HepG2 (cell line): ENCODE data around the gene KIAA0232. TPM values are rescaled to one million over a fixed set of nuclear protein-coding genes. Genes with fewer than 3 reads are reported as not detected.

Source experiments
- DPF2 ChIP-seq: sonication (generic); formaldehyde crosslinking; IDR thresholded peaks from 2 replicates; pipeline ENCODE4 v1.4.0; 2020; ENCODE audit warnings: mild to moderate bottlenecking, low read depth, missing genetic modification reagents, borderline replicate concordance
- FLYWCH1 ChIP-seq: sonication (generic); formaldehyde crosslinking; IDR thresholded peaks from 2 replicates; pipeline ENCODE4 v1.8.1; 2023; ENCODE audit warnings: mild to moderate bottlenecking, missing genetic modification reagents
- FOXM1 ChIP-seq: sonication (generic); formaldehyde crosslinking; IDR thresholded peaks from 2 replicates; pipeline ENCODE4 v1.5.0; 2020; ENCODE audit warnings: missing genetic modification reagents
- HNRNPL ChIP-seq: fragments of 200-400 bp; formaldehyde crosslinking; IDR thresholded peaks from 2 replicates; pipeline ENCODE4 v1.6.1; 2017; ENCODE audit warnings: mild to moderate bottlenecking, low read depth, low read length
- HNRNPUL1 ChIP-seq: fragments of 200-400 bp; formaldehyde crosslinking; IDR thresholded peaks from 2 replicates; pipeline ENCODE4 v1.6.1; 2017; ENCODE audit warnings: low read depth, mild to moderate bottlenecking, low read length, moderate library complexity
- KLF11 ChIP-seq: IDR thresholded peaks from 2 replicates; pipeline ENCODE4 v1.6.1; 2016; ENCODE audit warnings: missing compliant biosample characterization
- MAFG ChIP-seq: sonication (generic); formaldehyde crosslinking; IDR thresholded peaks from 2 replicates; pipeline ENCODE4 v1.5.1; 2020; ENCODE audit warnings: mild to moderate bottlenecking, missing genetic modification reagents
- NAIF1 ChIP-seq: sonication (generic); formaldehyde crosslinking; IDR thresholded peaks from 2 replicates; pipeline ENCODE4 v1.5.0; 2020; ENCODE audit warnings: mild to moderate bottlenecking, missing genetic modification reagents, borderline replicate concordance
- RNF2 ChIP-seq: fragments of 450-650 bp; conservative IDR thresholded peaks from 2 replicates; pipeline ENCODE4 v1.6.1; 2016; ENCODE audit warnings: low read depth
- SATB2 ChIP-seq: sonication (generic); formaldehyde crosslinking; IDR thresholded peaks from 2 replicates; pipeline ENCODE4 v1.5.0; 2020; ENCODE audit warnings: missing genetic modification reagents
- SETDB1 ChIP-seq: sonication (generic); formaldehyde crosslinking; IDR thresholded peaks from 2 replicates; pipeline ENCODE4 v1.5.1; 2020; ENCODE audit warnings: missing genetic modification reagents, mild to moderate bottlenecking, borderline replicate concordance
- ZFP36L2 ChIP-seq: sonication (generic); formaldehyde crosslinking; IDR thresholded peaks from 2 replicates; pipeline ENCODE4 v1.4.0; 2020; ENCODE audit warnings: missing genetic modification reagents
- ZHX1 ChIP-seq: sonication (generic); formaldehyde crosslinking; IDR thresholded peaks from 2 replicates; pipeline ENCODE4 v1.8.1; 2022; ENCODE audit warnings: low read depth, mild to moderate bottlenecking, missing genetic modification reagents
- ZNF138 ChIP-seq: sonication (generic); formaldehyde crosslinking; IDR thresholded peaks from 2 replicates; pipeline ENCODE4 v1.5.0; 2020; ENCODE audit warnings: mild to moderate bottlenecking, low read depth, missing genetic modification reagents
- ZNF280D ChIP-seq: sonication (generic); formaldehyde crosslinking; IDR thresholded peaks from 2 replicates; pipeline ENCODE4 v1.5.1; 2020; ENCODE audit warnings: mild to moderate bottlenecking, missing genetic modification reagents
- ZNF282 ChIP-seq: fragments of 450-650 bp; IDR thresholded peaks from 2 replicates; pipeline ENCODE4 v1.6.1; 2018; ENCODE audit not compliant: partially characterized antibody
- ZNF34 ChIP-seq: sonication (generic); formaldehyde crosslinking; IDR thresholded peaks from 2 replicates; pipeline ENCODE4 v1.4.0; 2020; ENCODE audit warnings: mild to moderate bottlenecking, missing genetic modification reagents, borderline replicate concordance
- ZNF432 ChIP-seq: sonication (generic); formaldehyde crosslinking; IDR thresholded peaks from 2 replicates; pipeline ENCODE4 v1.5.0; 2020; ENCODE audit warnings: missing genetic modification reagents, mild to moderate bottlenecking, borderline replicate concordance
- ZNF562 ChIP-seq: sonication (generic); formaldehyde crosslinking; IDR thresholded peaks from 2 replicates; pipeline ENCODE4 v1.8.0; 2022; ENCODE audit warnings: missing genetic modification reagents, borderline replicate concordance
- ZNF629 ChIP-seq: sonication (generic); formaldehyde crosslinking; conservative IDR thresholded peaks from 2 replicates; pipeline ENCODE4 v1.5.0; 2020; ENCODE audit warnings: missing genetic modification reagents
- ZNF782 ChIP-seq: sonication (generic); formaldehyde crosslinking; IDR thresholded peaks from 2 replicates; pipeline ENCODE4 v1.4.0; 2020; ENCODE audit warnings: missing genetic modification reagents, mild to moderate bottlenecking, borderline replicate concordance
- ZNF800 ChIP-seq: sonication (generic); formaldehyde crosslinking; IDR thresholded peaks from 2 replicates; pipeline ENCODE4 v1.4.0; 2020; ENCODE audit warnings: missing genetic modification reagents
- ZNF891 ChIP-seq: sonication (generic); formaldehyde crosslinking; IDR thresholded peaks from 2 replicates; pipeline ENCODE4 v1.5.0; 2020; ENCODE audit warnings: mild to moderate bottlenecking, missing genetic modification reagents
- polyA plus RNA-seq, 8 experiments: library from polyadenylated mRNA; depleted of rRNA in 3 of 8; stranded (reverse) in 7 of 8; unstranded in 1 of 8; fragments of >200 nt; fragmentation: Illumina TruSeq in 4 of 8; extraction: Trizol in 4 of 8; gene quantifications; 2 replicates each; pipeline versions ENCODE4 v1.2.1 to v1.2.3, GENCODE V29; 2011 to 2016; ENCODE audit warnings: low read depth in 4 of 8, missing spikeins in 1 of 8, mixed read lengths in 1 of 8; ENCODE audit not compliant: insufficient read depth in 1 of 8
- total RNA-seq, 5 experiments: library from RNA; depleted of rRNA; stranded (reverse); fragments of >200 nt; fragmentation: Illumina TruSeq; extraction: Trizol; gene quantifications; 2 replicates each; pipeline ENCODE4 v1.2.3, GENCODE V29; 2016; ENCODE audit warnings: low read depth in 1 of 5

The KIAA0232 gene
- total and polyA plus RNA-seq, 2 of the 13 experiments (the other 11 are each of a cell fraction or from before 2014, with no cell fraction given): 7.8 to 17.1 TPM

GRCh38 chr4:6733358-6734164 lies 49.0 kb upstream of the KIAA0232 start (continued):
- TF ChIP-seq ZHX1 (CRISPR knock-in tag): peak; percentile 81; the same call in 1 of the 2 replicates
- TF ChIP-seq ZNF280D: no peak
- TF ChIP-seq HNRNPUL1: no peak
- TF ChIP-seq KLF11: no peak; the same call in 1 of the 2 replicates
- TF ChIP-seq NAIF1 (CRISPR knock-in tag): no peak
- peak; percentile 66; the same call in 1 of the 2 replicates for TF ChIP-seq ZNF800
- TF ChIP-seq ZNF891 (CRISPR knock-in tag): peak; percentile 61; the same call in 1 of the 2 replicates
- TF ChIP-seq HNRNPL: 0 out of 2 replicates have a peak, but pooled peaks have one; percentile 31
- no peak for TF ChIP-seq FLYWCH1 (CRISPR knock-in tag)
- TF ChIP-seq ZNF782 (CRISPR knock-in tag): peak; percentile 65; the same call in 1 of the 2 replicates
- TF ChIP-seq SATB2 (CRISPR knock-in tag): 0 out of 2 replicates have a peak, but pooled peaks have one; percentile 58
- no peak for TF ChIP-seq ZNF432 (CRISPR knock-in tag)
- no peak for TF ChIP-seq ZNF138
- no peak for TF ChIP-seq ZNF282
- 0 out of 2 replicates have a peak, but pooled peaks have one; percentile 63 for TF ChIP-seq RNF2
- TF ChIP-seq ZFP36L2 (CRISPR knock-in tag): no peak
- no peak; the same call in 1 of the 2 replicates for TF ChIP-seq ZNF629
- no peak for TF ChIP-seq ZNF562 (CRISPR knock-in tag)
- TF ChIP-seq SETDB1 (CRISPR knock-in tag): no peak
- TF ChIP-seq DPF2: peak; percentile 89
- no peak for TF ChIP-seq MAFG (CRISPR knock-in tag)
- no peak for TF ChIP-seq ZNF34 (CRISPR knock-in tag)
- no peak for TF ChIP-seq FOXM1 (CRISPR knock-in tag)
